Stimulated activated CD8-positive, alpha-beta memory T cell treated with anti-CD3 and anti-CD28 coated beads, Interleukin-4, amount 100 ng/mL, for 1 hour (primary cell): ENCODE measurements around the gene SLC6A11.

Experiments used
- DNase-seq, 2 donors: peaks; one replicate each; pipeline ENCODE4 v3.0.0-alpha.2; 2020; ENCODE audit warnings: low read depth in 2 of 2, low spot score in 1 of 2

The SLC6A11 gene

GRCh38 chr3:10837849-10838248 lies 21.8 kb downstream of the SLC6A11 start:
- DNase-seq: no peak

GRCh38 chr3:10839167-10839566 lies 23.1 kb downstream of the SLC6A11 start:
- DNase-seq: no peak

- no peak for DNase-seq
Observed at GRCh38 chr3:10841100-10841499, 25.1 kb downstream of the SLC6A11 start.

- no peak for DNase-seq
Observed at GRCh38 chr3:10843378-10843777, 27.4 kb downstream of the SLC6A11 start.

- DNase-seq: no peak
Observed at GRCh38 chr3:10845001-10845761, 29.2 kb downstream of the SLC6A11 start.

- DNase-seq: no peak
Observed at GRCh38 chr3:10845839-10846656, 30.0 kb downstream of the SLC6A11 start.

GRCh38 chr3:10846657-10846975 lies 30.6 kb downstream of the SLC6A11 start:
- DNase-seq: no peak

GRCh38 chr3:10848261-10848660 lies 32.2 kb downstream of the SLC6A11 start:
- no peak for DNase-seq

GRCh38 chr3:10852066-10852808 lies 36.2 kb downstream of the SLC6A11 start:
- DNase-seq: no peak

- DNase-seq: no peak
Observed at GRCh38 chr3:10855083-10855870, 39.2 kb downstream of the SLC6A11 start.

- DNase-seq: no peak
Observed at GRCh38 chr3:10855871-10856662, 40.0 kb downstream of the SLC6A11 start.

- DNase-seq: no peak
Observed at GRCh38 chr3:10857235-10857634, 41.2 kb downstream of the SLC6A11 start.

GRCh38 chr3:10858091-10858490 lies 42.1 kb downstream of the SLC6A11 start:
- no peak for DNase-seq

- DNase-seq: no peak
Observed at GRCh38 chr3:10867384-10867783, 51.4 kb downstream of the SLC6A11 start.

GRCh38 chr3:10869460-10869859 lies 53.4 kb downstream of the SLC6A11 start:
- no peak for DNase-seq

- no peak for DNase-seq
Observed at GRCh38 chr3:10870296-10870695, 54.3 kb downstream of the SLC6A11 start.

- no peak for DNase-seq
Observed at GRCh38 chr3:10873415-10873814, 57.4 kb downstream of the SLC6A11 start.

- no peak for DNase-seq
Observed at GRCh38 chr3:10875914-10876313, 59.9 kb downstream of the SLC6A11 start.

GRCh38 chr3:10876661-10877060 lies 60.6 kb downstream of the SLC6A11 start:
- DNase-seq: no peak

- DNase-seq: no peak
Observed at GRCh38 chr3:10882851-10883250, 66.8 kb downstream of the SLC6A11 start.
